Measurements from ENCODE around the gene CACFD1.

DNA sequence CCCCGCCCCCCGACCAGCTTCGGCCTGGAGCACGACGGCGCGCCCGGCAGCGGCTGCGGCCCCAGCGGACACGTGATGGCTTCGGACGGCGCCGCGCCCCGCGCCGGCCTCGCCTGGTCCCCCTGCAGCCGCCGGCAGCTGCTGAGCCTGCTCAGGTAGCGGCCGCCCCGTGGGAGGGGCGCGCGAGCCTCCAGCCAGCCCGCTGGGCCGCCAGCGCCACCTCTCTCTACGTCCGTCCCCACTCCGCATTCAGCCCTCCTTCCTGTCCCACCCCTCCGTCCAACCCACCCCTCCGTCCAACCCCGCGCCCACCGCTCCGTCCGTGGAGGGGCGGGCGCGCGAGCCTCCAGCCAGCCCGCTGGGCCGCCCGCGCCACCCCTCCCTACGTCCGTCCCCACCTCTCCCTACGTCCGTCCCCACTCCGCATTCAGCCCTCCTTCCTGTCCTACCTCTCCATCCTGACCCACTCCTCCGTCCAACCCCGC is 31.1 kb upstream of the CACFD1 start:
- no peak for TF ChIP-seq EZH2 (IDR thresholded peaks at IDR 0.05; ENCODE audit: borderline replicate concordance, low read depth, low read length)
- TF ChIP-seq, protein P1, sequence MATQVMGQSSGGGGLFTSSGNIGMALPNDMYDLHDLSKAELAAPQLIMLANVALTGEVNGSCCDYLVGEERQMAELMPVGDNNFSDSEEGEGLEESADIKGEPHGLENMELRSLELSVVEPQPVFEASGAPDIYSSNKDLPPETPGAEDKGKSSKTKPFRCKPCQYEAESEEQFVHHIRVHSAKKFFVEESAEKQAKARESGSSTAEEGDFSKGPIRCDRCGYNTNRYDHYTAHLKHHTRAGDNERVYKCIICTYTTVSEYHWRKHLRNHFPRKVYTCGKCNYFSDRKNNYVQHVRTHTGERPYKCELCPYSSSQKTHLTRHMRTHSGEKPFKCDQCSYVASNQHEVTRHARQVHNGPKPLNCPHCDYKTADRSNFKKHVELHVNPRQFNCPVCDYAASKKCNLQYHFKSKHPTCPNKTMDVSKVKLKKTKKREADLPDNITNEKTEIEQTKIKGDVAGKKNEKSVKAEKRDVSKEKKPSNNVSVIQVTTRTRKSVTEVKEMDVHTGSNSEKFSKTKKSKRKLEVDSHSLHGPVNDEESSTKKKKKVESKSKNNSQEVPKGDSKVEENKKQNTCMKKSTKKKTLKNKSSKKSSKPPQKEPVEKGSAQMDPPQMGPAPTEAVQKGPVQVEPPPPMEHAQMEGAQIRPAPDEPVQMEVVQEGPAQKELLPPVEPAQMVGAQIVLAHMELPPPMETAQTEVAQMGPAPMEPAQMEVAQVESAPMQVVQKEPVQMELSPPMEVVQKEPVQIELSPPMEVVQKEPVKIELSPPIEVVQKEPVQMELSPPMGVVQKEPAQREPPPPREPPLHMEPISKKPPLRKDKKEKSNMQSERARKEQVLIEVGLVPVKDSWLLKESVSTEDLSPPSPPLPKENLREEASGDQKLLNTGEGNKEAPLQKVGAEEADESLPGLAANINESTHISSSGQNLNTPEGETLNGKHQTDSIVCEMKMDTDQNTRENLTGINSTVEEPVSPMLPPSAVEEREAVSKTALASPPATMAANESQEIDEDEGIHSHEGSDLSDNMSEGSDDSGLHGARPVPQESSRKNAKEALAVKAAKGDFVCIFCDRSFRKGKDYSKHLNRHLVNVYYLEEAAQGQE (IDR thresholded peaks at IDR 0.05; ENCODE audit: borderline replicate concordance), result 0 out of 2 replicates have a peak, but pooled peaks have one; percentile 4
- TF ChIP-seq, protein P1 (CRISPR knock-in tag; IDR thresholded peaks at IDR 0.05; ENCODE audit: low read depth), result no peak
- TF ChIP-seq, protein P2, sequence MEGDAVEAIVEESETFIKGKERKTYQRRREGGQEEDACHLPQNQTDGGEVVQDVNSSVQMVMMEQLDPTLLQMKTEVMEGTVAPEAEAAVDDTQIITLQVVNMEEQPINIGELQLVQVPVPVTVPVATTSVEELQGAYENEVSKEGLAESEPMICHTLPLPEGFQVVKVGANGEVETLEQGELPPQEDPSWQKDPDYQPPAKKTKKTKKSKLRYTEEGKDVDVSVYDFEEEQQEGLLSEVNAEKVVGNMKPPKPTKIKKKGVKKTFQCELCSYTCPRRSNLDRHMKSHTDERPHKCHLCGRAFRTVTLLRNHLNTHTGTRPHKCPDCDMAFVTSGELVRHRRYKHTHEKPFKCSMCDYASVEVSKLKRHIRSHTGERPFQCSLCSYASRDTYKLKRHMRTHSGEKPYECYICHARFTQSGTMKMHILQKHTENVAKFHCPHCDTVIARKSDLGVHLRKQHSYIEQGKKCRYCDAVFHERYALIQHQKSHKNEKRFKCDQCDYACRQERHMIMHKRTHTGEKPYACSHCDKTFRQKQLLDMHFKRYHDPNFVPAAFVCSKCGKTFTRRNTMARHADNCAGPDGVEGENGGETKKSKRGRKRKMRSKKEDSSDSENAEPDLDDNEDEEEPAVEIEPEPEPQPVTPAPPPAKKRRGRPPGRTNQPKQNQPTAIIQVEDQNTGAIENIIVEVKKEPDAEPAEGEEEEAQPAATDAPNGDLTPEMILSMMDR (IDR thresholded peaks at IDR 0.05 in 2 of 3, conservative IDR thresholded peaks at IDR 0.05 in 1 of 3; ENCODE audit: insufficient read depth in 2 of 3, low read depth in 1 of 3, low read length in 3 of 3), result peak in 2 of 3 experiments; percentile 5 to 31; a peak in 2 of 6 replicates
- TF ChIP-seq ZNF133 (CRISPR knock-in tag; IDR thresholded peaks at IDR 0.05), result no peak
- no peak for TF ChIP-seq GABPB1 (CRISPR knock-in tag; IDR thresholded peaks at IDR 0.05)
- no peak for TF ChIP-seq CBX1 (IDR thresholded peaks at IDR 0.05; ENCODE audit: low read depth)
- no peak for TF ChIP-seq SPI1 (IDR thresholded peaks at IDR 0.05; ENCODE audit: borderline replicate concordance, low read depth, low read length)
- no peak for TF ChIP-seq ZNF146 (CRISPR knock-in tag; IDR thresholded peaks at IDR 0.05; ENCODE audit: unreplicated experiment)
- TF ChIP-seq CEBPB (tag; IDR thresholded peaks at IDR 0.05), result no peak
- no peak for TF ChIP-seq POLR2AphosphoS5 (IDR thresholded peaks at IDR 0.05; ENCODE audit: control insufficient read depth, insufficient read depth, low read depth, low read length)
- TF ChIP-seq MED1 (CRISPR knock-in tag; IDR thresholded peaks at IDR 0.05; ENCODE audit: borderline replicate concordance), result no peak
- no peak for TF ChIP-seq ZNF239 (CRISPR knock-in tag; IDR thresholded peaks at IDR 0.05)
- TF ChIP-seq RNF2 (IDR thresholded peaks at IDR 0.05), result no peak
- no peak for TF ChIP-seq NONO (IDR thresholded peaks at IDR 0.05; ENCODE audit: low read depth in 2 of 2, low read length in 1 of 2)
